Measurements from ENCODE around the gene LHFPL6. TPM values are rescaled to one million over a fixed set of nuclear protein-coding genes. Genes with fewer than 3 reads are reported as not detected.

LHFPL6 gene
- total RNA-seq, 1 experiment from 2014 or later: 25.7 TPM

DNA sequence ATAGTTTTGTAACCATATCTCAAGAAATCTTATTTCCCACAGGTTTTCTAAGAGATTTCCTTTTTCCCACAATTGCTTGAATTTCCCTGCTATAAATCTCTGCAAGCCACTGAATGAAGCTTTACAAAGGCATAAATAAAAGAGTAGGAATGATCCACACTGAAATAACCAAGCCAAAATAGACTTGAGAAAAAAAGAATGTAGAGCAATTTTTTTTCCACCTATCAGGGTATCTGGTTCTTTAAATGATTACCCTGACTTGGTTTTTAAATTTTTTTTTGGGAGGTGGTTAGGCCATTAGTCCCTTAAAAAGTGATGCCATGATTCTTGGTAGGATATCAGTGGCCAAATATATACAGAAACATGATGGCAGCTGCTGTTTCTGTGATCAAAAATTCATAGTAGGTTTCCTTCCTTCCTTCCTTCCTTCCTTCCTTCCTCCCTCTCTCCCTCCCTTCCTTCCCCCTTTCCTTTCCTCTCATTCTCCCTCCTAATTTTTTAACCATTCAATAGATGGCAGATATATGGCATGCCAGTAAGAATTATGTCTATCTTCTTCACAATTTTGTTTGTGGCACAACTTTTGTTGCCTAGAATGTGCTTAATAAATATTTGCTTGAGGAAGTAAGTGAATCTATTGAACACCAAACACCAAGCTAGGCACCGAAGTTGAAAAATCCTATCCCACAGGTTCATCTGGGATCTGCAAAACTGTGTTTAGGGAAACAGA is 233.7 kb downstream of the LHFPL6 start:
- CTCF ChIA-PET: no interaction called here
- intact Hi-C loops (cut with micrococcal nuclease; ENCODE audit: unreplicated experiment): no loop called here
- no peak for DNase-seq (ENCODE audit: low read depth, low spot score)
- Histone ChIP-seq H3K4me1 (ENCODE audit: control insufficient read depth, insufficient read depth, low read length) (no peaks in the 10 kb centered on the region), H3K36me3 (ENCODE audit: control insufficient read depth, insufficient read depth, low read length) (no peaks in the 10 kb centered on the region), H3K27me3 (ENCODE audit: control insufficient read depth, insufficient read depth, low read length) (no peaks in the 10 kb centered on the region), H3K4me3 (ENCODE audit: low read depth in 2 of 2, low read length in 2 of 2) (no peak overlapping the region), H3K9me3 (ENCODE audit: control insufficient read depth, insufficient read depth, low read depth, low read length) (no peaks in the 10 kb centered on the region), H3K27ac (ENCODE audit: low read length) (no peak overlapping the region)
- POLR2A ChIA-PET: no interaction called here
- ATAC-seq: no peak
- TF ChIP-seq, protein P1, sequence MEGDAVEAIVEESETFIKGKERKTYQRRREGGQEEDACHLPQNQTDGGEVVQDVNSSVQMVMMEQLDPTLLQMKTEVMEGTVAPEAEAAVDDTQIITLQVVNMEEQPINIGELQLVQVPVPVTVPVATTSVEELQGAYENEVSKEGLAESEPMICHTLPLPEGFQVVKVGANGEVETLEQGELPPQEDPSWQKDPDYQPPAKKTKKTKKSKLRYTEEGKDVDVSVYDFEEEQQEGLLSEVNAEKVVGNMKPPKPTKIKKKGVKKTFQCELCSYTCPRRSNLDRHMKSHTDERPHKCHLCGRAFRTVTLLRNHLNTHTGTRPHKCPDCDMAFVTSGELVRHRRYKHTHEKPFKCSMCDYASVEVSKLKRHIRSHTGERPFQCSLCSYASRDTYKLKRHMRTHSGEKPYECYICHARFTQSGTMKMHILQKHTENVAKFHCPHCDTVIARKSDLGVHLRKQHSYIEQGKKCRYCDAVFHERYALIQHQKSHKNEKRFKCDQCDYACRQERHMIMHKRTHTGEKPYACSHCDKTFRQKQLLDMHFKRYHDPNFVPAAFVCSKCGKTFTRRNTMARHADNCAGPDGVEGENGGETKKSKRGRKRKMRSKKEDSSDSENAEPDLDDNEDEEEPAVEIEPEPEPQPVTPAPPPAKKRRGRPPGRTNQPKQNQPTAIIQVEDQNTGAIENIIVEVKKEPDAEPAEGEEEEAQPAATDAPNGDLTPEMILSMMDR (IDR thresholded peaks at IDR 0.05): no peak
- no peak for TF ChIP-seq TCF7L2 (IDR thresholded peaks at IDR 0.05; ENCODE audit: low read depth, low read length)
- no peak for TF ChIP-seq POLR2AphosphoS5 (IDR thresholded peaks at IDR 0.05; ENCODE audit: low read depth, low read length)
- TF ChIP-seq SIN3A (IDR thresholded peaks at IDR 0.05; ENCODE audit: borderline replicate concordance, insufficient read depth, low read depth, low read length): no peak
- TF ChIP-seq, protein P2, sequence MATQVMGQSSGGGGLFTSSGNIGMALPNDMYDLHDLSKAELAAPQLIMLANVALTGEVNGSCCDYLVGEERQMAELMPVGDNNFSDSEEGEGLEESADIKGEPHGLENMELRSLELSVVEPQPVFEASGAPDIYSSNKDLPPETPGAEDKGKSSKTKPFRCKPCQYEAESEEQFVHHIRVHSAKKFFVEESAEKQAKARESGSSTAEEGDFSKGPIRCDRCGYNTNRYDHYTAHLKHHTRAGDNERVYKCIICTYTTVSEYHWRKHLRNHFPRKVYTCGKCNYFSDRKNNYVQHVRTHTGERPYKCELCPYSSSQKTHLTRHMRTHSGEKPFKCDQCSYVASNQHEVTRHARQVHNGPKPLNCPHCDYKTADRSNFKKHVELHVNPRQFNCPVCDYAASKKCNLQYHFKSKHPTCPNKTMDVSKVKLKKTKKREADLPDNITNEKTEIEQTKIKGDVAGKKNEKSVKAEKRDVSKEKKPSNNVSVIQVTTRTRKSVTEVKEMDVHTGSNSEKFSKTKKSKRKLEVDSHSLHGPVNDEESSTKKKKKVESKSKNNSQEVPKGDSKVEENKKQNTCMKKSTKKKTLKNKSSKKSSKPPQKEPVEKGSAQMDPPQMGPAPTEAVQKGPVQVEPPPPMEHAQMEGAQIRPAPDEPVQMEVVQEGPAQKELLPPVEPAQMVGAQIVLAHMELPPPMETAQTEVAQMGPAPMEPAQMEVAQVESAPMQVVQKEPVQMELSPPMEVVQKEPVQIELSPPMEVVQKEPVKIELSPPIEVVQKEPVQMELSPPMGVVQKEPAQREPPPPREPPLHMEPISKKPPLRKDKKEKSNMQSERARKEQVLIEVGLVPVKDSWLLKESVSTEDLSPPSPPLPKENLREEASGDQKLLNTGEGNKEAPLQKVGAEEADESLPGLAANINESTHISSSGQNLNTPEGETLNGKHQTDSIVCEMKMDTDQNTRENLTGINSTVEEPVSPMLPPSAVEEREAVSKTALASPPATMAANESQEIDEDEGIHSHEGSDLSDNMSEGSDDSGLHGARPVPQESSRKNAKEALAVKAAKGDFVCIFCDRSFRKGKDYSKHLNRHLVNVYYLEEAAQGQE (IDR thresholded peaks at IDR 0.05; ENCODE audit: insufficient read depth in 1 of 2, low read depth in 2 of 2, low read length in 1 of 2): no peak
- in situ Hi-C loops (cut with HindIII; ENCODE audit: low pct_unique_long_range_greater_than_20kb, low sequenced_read_pairs): no loop called here
- no TSS peak for BruUV-seq (replicated peaks)

DNA sequence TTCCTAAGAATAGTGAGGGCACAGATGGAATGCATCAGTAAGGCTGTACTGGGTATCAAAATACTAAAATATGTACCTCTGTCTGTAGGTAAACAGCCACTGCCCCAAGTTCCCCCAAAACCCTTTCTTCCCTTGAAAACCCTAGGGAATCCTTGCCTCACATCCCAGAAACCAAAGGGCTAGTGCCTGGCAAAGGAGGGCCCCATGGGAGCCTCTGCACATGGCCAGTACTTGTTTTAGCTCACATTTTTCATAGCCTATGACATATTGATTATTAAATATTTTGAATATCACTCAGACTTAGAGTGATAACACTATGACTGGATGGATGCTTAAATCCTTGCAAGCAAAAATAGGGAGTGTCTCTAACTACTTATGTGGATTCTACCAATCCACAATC is 237.1 kb downstream of the LHFPL6 start:
- Histone ChIP-seq H3K4me1 (ENCODE audit: control insufficient read depth, insufficient read depth, low read length) (no peaks in the 10 kb centered on the region), H3K36me3 (ENCODE audit: control insufficient read depth, insufficient read depth, low read length) (no peaks in the 10 kb centered on the region), H3K9me3 (ENCODE audit: control insufficient read depth, insufficient read depth, low read depth, low read length) (no peaks in the 10 kb centered on the region), H3K27ac (ENCODE audit: low read length) (no peak overlapping the region; the same call in 1 of the 2 replicates), H3K4me3 (ENCODE audit: low read depth in 2 of 2, low read length in 2 of 2) (no peak overlapping the region), H3K27me3 (ENCODE audit: control insufficient read depth, insufficient read depth, low read length) (no peaks in the 10 kb centered on the region)
- DNase-seq (ENCODE audit: low read depth, low spot score): no peak
- no TSS peak for BruUV-seq (replicated peaks)
- ATAC-seq: no peak
- ChIA-PET CTCF (no interaction called here), POLR2A (no interaction called here)
- TF ChIP-seq, protein P1 (IDR thresholded peaks at IDR 0.05): no peak
- TF ChIP-seq POLR2AphosphoS5 (IDR thresholded peaks at IDR 0.05; ENCODE audit: low read depth, low read length): no peak
- TF ChIP-seq, protein P2 (IDR thresholded peaks at IDR 0.05; ENCODE audit: insufficient read depth in 1 of 2, low read depth in 2 of 2, low read length in 1 of 2): no peak
- in situ Hi-C loops (cut with HindIII; ENCODE audit: low pct_unique_long_range_greater_than_20kb, low sequenced_read_pairs) (no loop called here), intact Hi-C loops (cut with micrococcal nuclease; ENCODE audit: unreplicated experiment) (no loop called here)

Data from Panc1 (cell line).